ENCODE measurements around the gene CPED1.

The CPED1 gene

GRCh38 chr7:121151774-121152221 lies 163.3 kb downstream of the CPED1 start:
- no peak for DNase-seq (ENCODE audit: low spot score)

GRCh38 chr7:121153411-121153810 lies 164.9 kb downstream of the CPED1 start:
- DNase-seq (ENCODE audit: low spot score) = no peak

GRCh38 chr7:121153995-121154394 lies 165.5 kb downstream of the CPED1 start:
- DNase-seq (ENCODE audit: low spot score) = no peak

GRCh38 chr7:121156825-121157224 lies 168.3 kb downstream of the CPED1 start:
- no peak for DNase-seq (ENCODE audit: low spot score)

- DNase-seq (ENCODE audit: low spot score) = no peak
Measured at GRCh38 chr7:121157341-121157751, 168.8 kb downstream of the CPED1 start.

GRCh38 chr7:121157885-121158590 lies 169.5 kb downstream of the CPED1 start:
- DNase-seq (ENCODE audit: low spot score) = no peak

- no peak for DNase-seq (ENCODE audit: low spot score)
Measured at GRCh38 chr7:121158665-121159064, 170.2 kb downstream of the CPED1 start.

GRCh38 chr7:121159553-121159952 lies 171.0 kb downstream of the CPED1 start:
- DNase-seq (ENCODE audit: low spot score) = no peak

GRCh38 chr7:121160150-121161008 lies 171.9 kb downstream of the CPED1 start:
- DNase-seq (ENCODE audit: low spot score) = no peak

GRCh38 chr7:121163699-121164098 lies 175.2 kb downstream of the CPED1 start:
- DNase-seq (ENCODE audit: low spot score) = no peak

- no peak for DNase-seq (ENCODE audit: low spot score)
Measured at GRCh38 chr7:121164247-121164646, 175.7 kb downstream of the CPED1 start.

GRCh38 chr7:121166916-121167315 lies 178.4 kb downstream of the CPED1 start:
- no peak for DNase-seq (ENCODE audit: low spot score)

GRCh38 chr7:121167971-121168370 lies 179.5 kb downstream of the CPED1 start:
- DNase-seq (ENCODE audit: low spot score) = no peak

- no peak for DNase-seq (ENCODE audit: low spot score)
Measured at GRCh38 chr7:121169469-121169868, 181.0 kb downstream of the CPED1 start.

GRCh38 chr7:121172484-121172883 lies 184.0 kb downstream of the CPED1 start:
- DNase-seq (ENCODE audit: low spot score) = no peak

GRCh38 chr7:121175826-121176225 lies 187.3 kb downstream of the CPED1 start:
- DNase-seq (ENCODE audit: low spot score) = no peak

- DNase-seq (ENCODE audit: low spot score) = no peak
Measured at GRCh38 chr7:121178452-121178851, 189.9 kb downstream of the CPED1 start.

GRCh38 chr7:121178869-121179497 lies 190.5 kb downstream of the CPED1 start:
- no peak for DNase-seq (ENCODE audit: low spot score)

- no peak for DNase-seq (ENCODE audit: low spot score)
Measured at GRCh38 chr7:121180436-121181063, 192.0 kb downstream of the CPED1 start.

- no peak for DNase-seq (ENCODE audit: low spot score)
Measured at GRCh38 chr7:121181357-121181756, 192.8 kb downstream of the CPED1 start.

- DNase-seq (ENCODE audit: low spot score) = no peak
Measured at GRCh38 chr7:121182281-121182680, 193.8 kb downstream of the CPED1 start.

- no peak for DNase-seq (ENCODE audit: low spot score)
Measured at GRCh38 chr7:121182902-121183301, 194.4 kb downstream of the CPED1 start.

Measured in iPS-NIHi11 (cell line).